GM23338 (cell line): ENCODE measurements around the gene DUSP6.

ENCODE experiments used
- CREB1 ChIP-seq: fragments of 250-450 bp; sonication (Bioruptor Pico); IDR thresholded peaks from 2 replicates; pipeline ENCODE4 v1.5.0; 2020; ENCODE audit warnings: low read depth, mild to moderate bottlenecking, moderate library complexity
- CTCF ChIP-seq, 2 experiments: fragments of 200-600 bp in 1 of 2; sonication (generic) in 1 of 2; conservative IDR thresholded peaks; 2 replicates each; pipeline versions ENCODE4 v1.5.1 to v1.6.1; 2016 to 2017; ENCODE audit warnings: antibody characterized with exemption in 2 of 2, low read depth in 2 of 2, mild to moderate bottlenecking in 2 of 2, moderate library complexity in 1 of 2
- ETS1 ChIP-seq: IDR thresholded peaks from 2 replicates; pipeline ENCODE4 v1.6.1; 2016; ENCODE audit warnings: antibody characterized with exemption
- EZH2 ChIP-seq: fragments of 200-600 bp; sonication (generic); IDR thresholded peaks from one replicate; pipeline ENCODE4 v1.8.0; 2017; ENCODE audit warnings: antibody characterized with exemption, mild to moderate bottlenecking, low read depth; ENCODE audit not compliant: unreplicated experiment
- EZH2phosphoT487 ChIP-seq: fragments of 200-600 bp; sonication (generic); IDR thresholded peaks from one replicate; pipeline ENCODE4 v1.8.1; 2018; ENCODE audit warnings: antibody characterized with exemption; ENCODE audit not compliant: unreplicated experiment
- JUNB ChIP-seq: IDR thresholded peaks from one replicate; pipeline ENCODE4 v1.6.1; 2016; ENCODE audit warnings: antibody characterized with exemption; ENCODE audit not compliant: unreplicated experiment
- POLR2AphosphoS5 ChIP-seq: IDR thresholded peaks from 2 replicates; pipeline ENCODE4 v1.6.1; 2016; ENCODE audit warnings: antibody characterized with exemption, low read depth
- REST ChIP-seq: IDR thresholded peaks from one replicate; pipeline ENCODE4 v1.6.1; 2018; ENCODE audit warnings: antibody characterized with exemption; ENCODE audit not compliant: unreplicated experiment
- ZNF114 ChIP-seq: fragments of 250-450 bp; sonication (Bioruptor Pico); IDR thresholded peaks from 2 replicates; pipeline ENCODE4 v1.5.0; 2020; ENCODE audit warnings: mild to moderate bottlenecking, moderate library complexity
- ZNF331 ChIP-seq: fragments of 250-450 bp; sonication (Bioruptor Pico); IDR thresholded peaks from 2 replicates; pipeline ENCODE4 v1.5.0; 2020; ENCODE audit warnings: low read depth, mild to moderate bottlenecking, moderate library complexity

- TF ChIP-seq CTCF (conservative IDR thresholded peaks at IDR 0.05; ENCODE audit: low read depth in 2 of 2), result no peak
- TF ChIP-seq REST, result no peak
- TF ChIP-seq POLR2AphosphoS5, result no peak
- TF ChIP-seq EZH2phosphoT487, result no peak
- no peak for TF ChIP-seq EZH2
- TF ChIP-seq ZNF331, result no peak
- TF ChIP-seq ZNF114 (CRISPR knock-in tag), result no peak
- TF ChIP-seq CREB1 (CRISPR knock-in tag), result no peak
- TF ChIP-seq ETS1, result no peak
- no peak for TF ChIP-seq JUNB
Observed at GRCh38 chr12:89333564-89334252, 18.6 kb downstream of the DUSP6 start.
